PFSK-1 (cell line): Measurements from ENCODE around the gene UST.

Experiments used
- SIN3A ChIP-seq: IDR thresholded peaks from 2 replicates; pipeline ENCODE4 v1.6.1; 2012; ENCODE audit warnings: mild to moderate bottlenecking, low read length, moderate library complexity, borderline replicate concordance; ENCODE audit not compliant: insufficient read depth
- TAF1 ChIP-seq: IDR thresholded peaks from 2 replicates; pipeline ENCODE4 v1.6.1; 2012; ENCODE audit warnings: low read length, control low read depth, borderline replicate concordance; ENCODE audit not compliant: insufficient read depth

DNA sequence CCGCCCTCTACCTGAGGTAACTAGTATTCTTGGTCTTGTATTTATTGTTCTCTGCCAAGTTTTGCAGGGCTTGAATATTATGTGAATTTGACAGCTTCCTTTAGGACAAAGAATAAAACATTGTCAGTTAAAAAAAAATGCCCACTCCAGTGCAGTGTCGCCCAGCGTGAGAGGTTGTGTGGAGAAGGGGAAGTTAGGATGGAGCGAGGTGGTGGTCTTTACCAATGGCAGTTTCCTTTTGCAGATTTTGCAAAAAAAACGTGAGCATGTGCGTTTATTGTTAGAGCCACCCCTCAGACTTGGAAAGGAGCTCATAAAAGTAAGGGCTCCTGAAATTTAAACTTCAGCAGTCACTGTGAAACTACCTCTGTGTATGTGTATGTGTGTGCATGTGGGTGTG is 28.3 kb downstream of the UST start:
- TF ChIP-seq TAF1: no peak
- TF ChIP-seq SIN3A: no peak
